OCI-LY7 (cell line): ENCODE measurements around the gene CTTNBP2. TPM values are rescaled to one million over a fixed set of nuclear protein-coding genes. Genes with fewer than 3 reads are reported as not detected.

ENCODE experiments used
- BruUV-seq: library from RNA; stranded (reverse); fragments of 400-500 nt; replicated peaks from 2 replicates; lab custom pipeline; 2021; lab: Mats Ljungman, UMichigan
- CTCF ChIA-PET: fragments of 300-600 bp; sonication (Branson Sonifier 250); formaldehyde crosslinking; loops from one replicate; lab custom pipeline; 2022; ENCODE audit warnings: antibody characterized with exemption; ENCODE audit not compliant: unreplicated experiment; lab: Charles Lee
- POLR2A ChIA-PET: fragments of 300-600 bp; sonication (Branson Sonifier 250); formaldehyde crosslinking; loops from one replicate; lab custom pipeline; 2022; ENCODE audit warnings: antibody characterized with exemption; lab: Charles Lee
- DNase-seq: peaks from one replicate; pipeline ENCODE4 v3.0.0-alpha.2; 2015; ENCODE audit warnings: low spot score
- H2AFZ ChIP-seq: fragments of 200-600 bp; sonication (generic), shearing (Covaris generic); 2 replicates; pipeline ENCODE4 v1.6.1; 2014; ENCODE audit warnings: mild to moderate bottlenecking, antibody characterized with exemption, low read length, moderate library complexity
- H3K27ac ChIP-seq: fragments of 200-600 bp; sonication (generic); 2 replicates; pipeline ENCODE4 v1.5.1; 2014; ENCODE audit warnings: mixed run types, low read depth, mild to moderate bottlenecking, moderate library complexity, low read length, inconsistent platforms; ENCODE audit not compliant: poor library complexity, severe bottlenecking
- H3K36me3 ChIP-seq: fragments of 200-600 bp; sonication (generic); 2 replicates; pipeline ENCODE4 v1.6.1; 2014; ENCODE audit warnings: mild to moderate bottlenecking, antibody characterized with exemption, low read length, moderate library complexity, mixed read lengths; ENCODE audit not compliant: insufficient read depth
- H3K4me1 ChIP-seq: fragments of 200-600 bp; sonication (generic); 2 replicates; pipeline ENCODE4 v1.5.1; 2014; ENCODE audit warnings: mild to moderate bottlenecking, low read length; ENCODE audit not compliant: insufficient read depth, poor library complexity, severe bottlenecking
- H3K4me2 ChIP-seq: fragments of 200-600 bp; sonication (generic); 2 replicates; pipeline ENCODE4 v1.6.1; 2014; ENCODE audit warnings: mild to moderate bottlenecking, low read length
- H3K4me3 ChIP-seq: fragments of 200-600 bp; sonication (generic); 2 replicates; pipeline ENCODE4 v1.5.1; 2014; ENCODE audit warnings: mild to moderate bottlenecking, low read depth, low read length; ENCODE audit not compliant: poor library complexity, severe bottlenecking
- H3K79me2 ChIP-seq: fragments of 200-600 bp; sonication (generic); 2 replicates; pipeline ENCODE4 v1.6.1; 2016; ENCODE audit warnings: low read depth, mild to moderate bottlenecking, low read length, moderate library complexity, mixed read lengths; ENCODE audit not compliant: insufficient read depth
- H3K9me2 ChIP-seq: fragments of 200-600 bp; sonication (generic); 2 replicates; pipeline ENCODE4 v1.6.1; 2016; ENCODE audit warnings: mild to moderate bottlenecking, low read length, mixed read lengths; ENCODE audit not compliant: insufficient read depth
- H3K9me3 ChIP-seq: fragments of 200-600 bp; sonication (generic); 2 replicates; pipeline ENCODE4 v1.6.1; 2014; ENCODE audit warnings: mild to moderate bottlenecking, mixed run types, low read length, mixed read lengths
- H4K20me1 ChIP-seq: fragments of 200-600 bp; sonication (generic); 2 replicates; pipeline ENCODE4 v1.6.1; 2014; ENCODE audit warnings: mild to moderate bottlenecking, antibody characterized with exemption, low read length, moderate library complexity, mixed read lengths; ENCODE audit not compliant: insufficient read depth
- EZH2phosphoT487 ChIP-seq: fragments of 200-600 bp; sonication (generic); IDR thresholded peaks from 2 replicates; pipeline ENCODE4 v1.6.1; 2018; ENCODE audit warnings: low read depth, borderline replicate concordance, mild to moderate bottlenecking, mixed run types, antibody characterized with exemption, low read length, moderate library complexity, mixed read lengths
- intact Hi-C: fragments of 100-400 bp; cut with micrococcal nuclease; formaldehyde crosslinking; loops from one replicate; pipeline ENCODE4 v1.10.0; 2022; ENCODE audit not compliant: unreplicated experiment
- total RNA-seq, 2 experiments: library from RNA; depleted of rRNA in 1 of 2; stranded (reverse); fragments of >200 nt in 1 of 2; shearing (Covaris generic) in 1 of 2; gene quantifications; 2 replicates each; pipeline ENCODE4 v1.2.3, GENCODE V29; 2014 to 2022
- TF ChIP-seq, protein P1 (sequence below): fragments of 200-600 bp; sonication (generic); conservative IDR thresholded peaks from 2 replicates; pipeline ENCODE4 v1.5.1; 2014; ENCODE audit warnings: mild to moderate bottlenecking, antibody characterized with exemption, low read length, moderate library complexity, mixed read lengths

The CTTNBP2 gene
- total RNA-seq, 2 experiments from 2014 or later = not detected

DNA sequence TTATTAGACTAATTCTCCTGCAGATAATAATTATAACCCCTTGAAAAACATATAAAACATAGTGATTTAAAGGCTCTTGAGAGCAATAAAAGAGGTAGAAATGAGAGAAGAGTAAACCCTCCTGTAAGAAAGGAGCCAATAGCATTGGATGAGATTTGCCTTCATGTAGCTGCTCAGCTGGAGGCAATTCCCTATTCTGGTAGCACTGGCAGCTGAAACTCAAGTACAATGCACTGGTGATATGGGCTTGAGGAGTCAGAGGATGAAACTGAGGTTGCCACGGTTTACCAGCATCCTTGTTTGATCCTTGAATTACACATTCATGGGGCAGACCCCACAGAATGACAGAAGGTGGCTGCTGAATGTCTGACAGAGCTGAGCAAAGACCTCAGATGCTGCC is 76.4 kb downstream of the CTTNBP2 start:
- no peaks in the 10 kb centered on the region for H3K36me3 ChIP-seq
- intact Hi-C loops = no loop called here
- H3K4me1 ChIP-seq = no peaks in the 10 kb centered on the region
- no peak overlapping the region for H2AFZ ChIP-seq
- no peaks in the 10 kb centered on the region for H3K79me2 ChIP-seq
- no peak overlapping the region for H3K27ac ChIP-seq
- H3K4me3 ChIP-seq = no peak overlapping the region
- H3K9me3 ChIP-seq = no peaks in the 10 kb centered on the region
- H4K20me1 ChIP-seq = no peaks in the 10 kb centered on the region
- no peak for DNase-seq
- BruUV-seq = no TSS peak
- no peak overlapping the region for H3K4me2 ChIP-seq
- H3K9me2 ChIP-seq = no peaks in the 10 kb centered on the region
- ChIA-PET CTCF (no interaction called here), POLR2A (no interaction called here)
- TF ChIP-seq, protein P1, sequence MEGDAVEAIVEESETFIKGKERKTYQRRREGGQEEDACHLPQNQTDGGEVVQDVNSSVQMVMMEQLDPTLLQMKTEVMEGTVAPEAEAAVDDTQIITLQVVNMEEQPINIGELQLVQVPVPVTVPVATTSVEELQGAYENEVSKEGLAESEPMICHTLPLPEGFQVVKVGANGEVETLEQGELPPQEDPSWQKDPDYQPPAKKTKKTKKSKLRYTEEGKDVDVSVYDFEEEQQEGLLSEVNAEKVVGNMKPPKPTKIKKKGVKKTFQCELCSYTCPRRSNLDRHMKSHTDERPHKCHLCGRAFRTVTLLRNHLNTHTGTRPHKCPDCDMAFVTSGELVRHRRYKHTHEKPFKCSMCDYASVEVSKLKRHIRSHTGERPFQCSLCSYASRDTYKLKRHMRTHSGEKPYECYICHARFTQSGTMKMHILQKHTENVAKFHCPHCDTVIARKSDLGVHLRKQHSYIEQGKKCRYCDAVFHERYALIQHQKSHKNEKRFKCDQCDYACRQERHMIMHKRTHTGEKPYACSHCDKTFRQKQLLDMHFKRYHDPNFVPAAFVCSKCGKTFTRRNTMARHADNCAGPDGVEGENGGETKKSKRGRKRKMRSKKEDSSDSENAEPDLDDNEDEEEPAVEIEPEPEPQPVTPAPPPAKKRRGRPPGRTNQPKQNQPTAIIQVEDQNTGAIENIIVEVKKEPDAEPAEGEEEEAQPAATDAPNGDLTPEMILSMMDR = no peak
- no peak for TF ChIP-seq EZH2phosphoT487

DNA sequence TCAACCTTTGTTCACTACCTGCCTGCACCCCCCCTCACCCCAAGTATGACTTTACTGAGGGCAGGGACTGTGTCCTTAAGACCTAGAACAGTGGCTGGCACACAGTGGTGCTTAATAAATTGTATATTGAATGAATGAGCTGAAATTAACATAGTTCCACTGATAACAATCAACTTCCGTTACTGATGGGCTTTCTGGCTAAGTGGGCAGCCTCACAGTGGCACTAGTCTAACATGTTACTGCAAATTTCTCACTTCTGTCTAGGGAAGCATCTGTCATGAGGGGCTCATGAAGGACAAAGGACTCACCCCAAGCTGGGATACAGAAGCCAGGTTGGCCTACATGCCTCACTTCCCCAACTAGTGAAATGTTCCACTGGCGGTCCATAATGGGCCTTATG is 79.3 kb downstream of the CTTNBP2 start:
- no peak overlapping the region for H3K27ac ChIP-seq
- no peak for DNase-seq
- no TSS peak for BruUV-seq
- no peak for TF ChIP-seq EZH2phosphoT487
- TF ChIP-seq, protein P1 = no peak
- CTCF ChIA-PET = no interaction called here
- H3K36me3 ChIP-seq = no peaks in the 10 kb centered on the region
- H4K20me1 ChIP-seq = no peaks in the 10 kb centered on the region
- H3K9me3 ChIP-seq = no peaks in the 10 kb centered on the region
- H3K4me3 ChIP-seq = no peak overlapping the region
- H3K9me2 ChIP-seq = no peaks in the 10 kb centered on the region
- POLR2A ChIA-PET = no interaction called here
- H3K4me1 ChIP-seq = no peaks in the 10 kb centered on the region
- H3K79me2 ChIP-seq = no peaks in the 10 kb centered on the region
- intact Hi-C loops = no loop called here
- H2AFZ ChIP-seq = no peak overlapping the region
- no peak overlapping the region for H3K4me2 ChIP-seq

DNA sequence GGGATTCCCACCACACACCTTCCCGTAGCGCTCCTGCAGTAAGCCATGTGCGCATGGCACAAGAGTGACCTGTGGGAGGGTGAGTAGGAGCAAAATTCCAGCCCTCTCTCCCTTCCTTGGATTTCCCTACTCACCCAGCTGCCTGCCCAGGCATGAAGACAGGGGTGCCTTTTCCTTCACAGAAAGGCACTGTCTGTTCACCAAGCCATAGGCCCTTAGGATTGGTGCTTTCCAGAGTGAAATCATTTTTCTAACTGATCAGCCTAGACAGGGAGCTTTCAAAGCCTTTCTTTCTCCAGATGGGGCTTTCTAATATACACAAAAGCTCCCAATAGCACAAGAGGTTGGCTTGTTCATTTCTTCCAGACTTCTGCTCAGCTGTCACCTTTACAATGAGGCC is 79.7 kb downstream of the CTTNBP2 start:
- H2AFZ ChIP-seq = no peak overlapping the region
- H3K27ac ChIP-seq = no peak overlapping the region
- TF ChIP-seq EZH2phosphoT487 = no peak
- TF ChIP-seq, protein P1 = no peak
- H3K9me3 ChIP-seq = no peaks in the 10 kb centered on the region
- H3K79me2 ChIP-seq = no peaks in the 10 kb centered on the region
- H3K4me2 ChIP-seq = no peak overlapping the region
- no peaks in the 10 kb centered on the region for H3K36me3 ChIP-seq
- BruUV-seq = no TSS peak
- H3K4me3 ChIP-seq = no peak overlapping the region
- DNase-seq = no peak
- H3K9me2 ChIP-seq = no peaks in the 10 kb centered on the region
- H3K4me1 ChIP-seq = no peaks in the 10 kb centered on the region
- ChIA-PET POLR2A (no interaction called here), CTCF (no interaction called here)
- intact Hi-C loops = no loop called here
- no peaks in the 10 kb centered on the region for H4K20me1 ChIP-seq
